GM18861 (cell line): ENCODE results near the gene NFKB1.
"Not testable (repeated sequence)": the region's sequence is repeated elsewhere in the genome, so short reads cannot be mapped to it uniquely, and the experiment has no call there.

Experiments
- ATAC-seq: cut with Tn5 transposase; IDR thresholded peaks from one replicate; pipeline ENCODE4 v1.9.1; 2021; ENCODE audit not compliant: unreplicated experiment

Gene NFKB1

GRCh38 chr4:102564399-102565059 is 63.4 kb downstream of the NFKB1 start:
- ATAC-seq: peak; percentile 78

GRCh38 chr4:102565696-102566095 is 64.5 kb downstream of the NFKB1 start:
- no peak for ATAC-seq

GRCh38 chr4:102566426-102566825 is 65.3 kb downstream of the NFKB1 start:
- no peak for ATAC-seq

- no peak for ATAC-seq
Observed at GRCh38 chr4:102567427-102567826, 66.3 kb downstream of the NFKB1 start.

GRCh38 chr4:102569200-102569599 is 68.0 kb downstream of the NFKB1 start:
- no peak for ATAC-seq

GRCh38 chr4:102570211-102570610 is 69.1 kb downstream of the NFKB1 start:
- ATAC-seq: not testable (repeated sequence)

GRCh38 chr4:102572452-102572851 is 71.3 kb downstream of the NFKB1 start:
- ATAC-seq: no peak

- ATAC-seq: no peak
Observed at GRCh38 chr4:102574317-102574716, 73.2 kb downstream of the NFKB1 start.

- ATAC-seq: no peak
Observed at GRCh38 chr4:102575369-102576129, 74.4 kb downstream of the NFKB1 start.

- ATAC-seq: no peak
Observed at GRCh38 chr4:102578270-102578669, 77.1 kb downstream of the NFKB1 start.

- ATAC-seq: no peak
Observed at GRCh38 chr4:102578819-102579218, 77.7 kb downstream of the NFKB1 start.

GRCh38 chr4:102579794-102580462 is 78.8 kb downstream of the NFKB1 start:
- ATAC-seq: no peak

- ATAC-seq: no peak
Observed at GRCh38 chr4:102580463-102580842, 79.3 kb downstream of the NFKB1 start.

GRCh38 chr4:102584091-102584490 is 82.9 kb downstream of the NFKB1 start:
- ATAC-seq: no peak

- ATAC-seq: no peak
Observed at GRCh38 chr4:102585329-102585728, 84.2 kb downstream of the NFKB1 start.

- ATAC-seq: no peak
Observed at GRCh38 chr4:102586002-102586643, 85.0 kb downstream of the NFKB1 start.

- no peak for ATAC-seq
Observed at GRCh38 chr4:102586644-102587021, 85.5 kb downstream of the NFKB1 start.

GRCh38 chr4:102589743-102590142 is 88.6 kb downstream of the NFKB1 start:
- no peak for ATAC-seq

GRCh38 chr4:102592256-102592655 is 91.1 kb downstream of the NFKB1 start:
- no peak for ATAC-seq

GRCh38 chr4:102593147-102593546 is 92.0 kb downstream of the NFKB1 start:
- no peak for ATAC-seq

GRCh38 chr4:102594000-102594399 is 92.8 kb downstream of the NFKB1 start:
- no peak for ATAC-seq

- no peak for ATAC-seq
Observed at GRCh38 chr4:102596532-102596931, 95.4 kb downstream of the NFKB1 start.
